ENCODE results near the gene NR2C1.

Gene NR2C1

DNA sequence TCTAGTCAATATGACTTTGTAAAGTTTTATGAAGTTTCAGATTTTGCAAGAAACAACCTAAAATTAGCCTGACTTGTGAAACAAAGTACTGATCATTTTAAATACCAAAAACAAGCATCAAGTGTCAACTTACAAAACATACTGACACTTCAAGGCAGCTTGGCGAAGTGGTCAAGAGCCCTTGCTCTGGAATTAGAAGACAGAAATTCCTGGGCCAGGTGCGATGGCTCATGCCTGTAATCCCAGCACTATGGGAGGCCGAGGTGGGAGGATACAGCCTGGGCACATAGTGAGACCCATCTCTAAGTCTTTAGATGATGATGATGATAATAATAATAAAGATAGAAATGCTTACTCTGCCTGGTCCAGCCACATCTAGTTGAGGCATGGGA lies 45.4 kb upstream of the NR2C1 start:
- no peak overlapping the region for H3K4me3 ChIP-seq (ENCODE audit: low read depth, low read length)
- no peaks in the 10 kb centered on the region for H3K4me1 ChIP-seq (ENCODE audit: control insufficient read depth, insufficient read depth, low read length)
- POLR2A ChIA-PET, result no interaction called here
- no peaks in the 10 kb centered on the region for H3K9me3 ChIP-seq (ENCODE audit: control insufficient read depth, insufficient read depth, low read depth, low read length)
- H3K27ac ChIP-seq (ENCODE audit: extremely low read depth, low read depth, low read length), result no peak overlapping the region
- H3K36me3 ChIP-seq (ENCODE audit: control insufficient read depth in 2 of 2, insufficient read depth in 1 of 2, low read length in 2 of 2), result no peaks in the 10 kb centered on the region
- TF ChIP-seq ZNF341 (tag by site-specific recombination; IDR thresholded peaks at IDR 0.05; ENCODE audit: low read depth) (no peak), ZNF132 (tag by site-specific recombination; IDR thresholded peaks at IDR 0.05; ENCODE audit: borderline replicate concordance) (no peak), ZNF830 (tag by site-specific recombination; IDR thresholded peaks at IDR 0.05; ENCODE audit: low read depth) (no peak), ZBTB7A (tag by site-specific recombination; IDR thresholded peaks at IDR 0.05; ENCODE audit: low read depth) (no peak), ZNF354C (tag by site-specific recombination; IDR thresholded peaks at IDR 0.05; ENCODE audit: borderline replicate concordance, low read depth) (no peak), ZNF133 (tag by site-specific recombination; IDR thresholded peaks at IDR 0.05) (no peak), ZNF48 (tag by site-specific recombination; IDR thresholded peaks at IDR 0.05) (no peak), ZNF558 (tag by site-specific recombination; IDR thresholded peaks at IDR 0.05) (no peak), ZEB2 (tag by site-specific recombination; IDR thresholded peaks at IDR 0.05) (no peak)
- TF ChIP-seq, protein P1, sequence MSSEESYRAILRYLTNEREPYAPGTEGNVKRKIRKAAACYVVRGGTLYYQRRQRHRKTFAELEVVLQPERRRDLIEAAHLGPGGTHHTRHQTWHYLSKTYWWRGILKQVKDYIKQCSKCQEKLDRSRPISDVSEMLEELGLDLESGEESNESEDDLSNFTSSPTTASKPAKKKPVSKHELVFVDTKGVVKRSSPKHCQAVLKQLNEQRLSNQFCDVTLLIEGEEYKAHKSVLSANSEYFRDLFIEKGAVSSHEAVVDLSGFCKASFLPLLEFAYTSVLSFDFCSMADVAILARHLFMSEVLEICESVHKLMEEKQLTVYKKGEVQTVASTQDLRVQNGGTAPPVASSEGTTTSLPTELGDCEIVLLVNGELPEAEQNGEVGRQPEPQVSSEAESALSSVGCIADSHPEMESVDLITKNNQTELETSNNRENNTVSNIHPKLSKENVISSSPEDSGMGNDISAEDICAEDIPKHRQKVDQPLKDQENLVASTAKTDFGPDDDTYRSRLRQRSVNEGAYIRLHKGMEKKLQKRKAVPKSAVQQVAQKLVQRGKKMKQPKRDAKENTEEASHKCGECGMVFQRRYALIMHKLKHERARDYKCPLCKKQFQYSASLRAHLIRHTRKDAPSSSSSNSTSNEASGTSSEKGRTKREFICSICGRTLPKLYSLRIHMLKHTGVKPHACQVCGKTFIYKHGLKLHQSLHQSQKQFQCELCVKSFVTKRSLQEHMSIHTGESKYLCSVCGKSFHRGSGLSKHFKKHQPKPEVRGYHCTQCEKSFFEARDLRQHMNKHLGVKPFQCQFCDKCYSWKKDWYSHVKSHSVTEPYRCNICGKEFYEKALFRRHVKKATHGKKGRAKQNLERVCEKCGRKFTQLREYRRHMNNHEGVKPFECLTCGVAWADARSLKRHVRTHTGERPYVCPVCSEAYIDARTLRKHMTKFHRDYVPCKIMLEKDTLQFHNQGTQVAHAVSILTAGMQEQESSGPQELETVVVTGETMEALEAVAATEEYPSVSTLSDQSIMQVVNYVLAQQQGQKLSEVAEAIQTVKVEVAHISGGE (tag by site-specific recombination; conservative IDR thresholded peaks at IDR 0.05; ENCODE audit: low read depth), result no peak
- TF ChIP-seq, protein P2, sequence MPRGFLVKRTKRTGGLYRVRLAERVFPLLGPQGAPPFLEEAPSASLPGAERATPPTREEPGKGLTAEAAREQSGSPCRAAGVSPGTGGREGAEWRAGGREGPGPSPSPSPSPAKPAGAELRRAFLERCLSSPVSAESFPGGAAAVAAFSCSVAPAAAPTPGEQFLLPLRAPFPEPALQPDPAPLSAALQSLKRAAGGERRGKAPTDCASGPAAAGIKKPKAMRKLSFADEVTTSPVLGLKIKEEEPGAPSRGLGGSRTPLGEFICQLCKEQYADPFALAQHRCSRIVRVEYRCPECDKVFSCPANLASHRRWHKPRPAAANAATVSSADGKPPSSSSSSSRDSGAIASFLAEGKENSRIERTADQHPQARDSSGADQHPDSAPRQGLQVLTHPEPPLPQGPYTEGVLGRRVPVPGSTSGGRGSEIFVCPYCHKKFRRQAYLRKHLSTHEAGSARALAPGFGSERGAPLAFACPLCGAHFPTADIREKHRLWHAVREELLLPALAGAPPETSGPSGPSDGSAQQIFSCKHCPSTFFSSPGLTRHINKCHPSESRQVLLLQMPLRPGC (tag by site-specific recombination; IDR thresholded peaks at IDR 0.05), result no peak
- CTCF ChIA-PET, result interaction anchor here (0.6 to 3.9 kb wide), 3 partner anchors 94 to 912 kb away, joined by 3 to 54 read pairs (median 5); no protein-coding TSS in a partner anchor

DNA sequence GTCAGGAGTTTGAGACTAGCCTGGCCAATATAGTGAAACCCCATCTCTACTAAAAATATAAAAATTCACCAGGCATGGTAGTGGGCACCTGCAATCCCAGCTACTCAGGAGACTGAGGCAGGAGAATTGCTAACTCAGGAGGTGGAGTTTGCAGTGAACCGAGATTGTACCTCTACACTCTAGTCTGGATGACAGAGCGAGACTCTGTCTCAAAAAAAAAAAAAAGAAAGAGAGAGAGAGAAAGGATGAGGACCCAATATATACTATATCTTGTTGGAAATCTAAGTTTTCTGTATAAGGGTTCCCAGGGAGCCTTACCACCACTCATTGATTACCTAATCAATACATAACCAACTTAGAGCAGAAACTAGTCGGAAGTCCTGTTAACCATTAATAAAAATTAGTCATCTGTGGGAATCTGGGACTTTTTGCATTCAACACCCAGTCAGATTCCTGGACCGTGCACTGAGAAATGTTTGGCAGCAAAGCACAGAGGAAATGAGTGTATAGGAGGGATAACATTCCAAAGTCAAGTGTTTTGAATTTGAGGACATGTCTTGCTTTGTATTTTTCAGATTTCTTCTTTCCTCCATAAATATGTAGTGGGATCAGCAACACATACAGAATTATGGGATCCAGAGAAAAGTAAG lies 44.8 kb upstream of the NR2C1 start:
- no peaks in the 10 kb centered on the region; a peak in 1 of 3 replicates for H3K36me3 ChIP-seq (ENCODE audit: control insufficient read depth in 2 of 2, insufficient read depth in 1 of 2, low read length in 2 of 2)
- H3K4me3 ChIP-seq (ENCODE audit: low read depth, low read length), result no peak overlapping the region
- H3K9me3 ChIP-seq (ENCODE audit: control insufficient read depth, insufficient read depth, low read depth, low read length), result no peaks in the 10 kb centered on the region
- no peaks in the 10 kb centered on the region for H3K4me1 ChIP-seq (ENCODE audit: control insufficient read depth, insufficient read depth, low read length)
- ChIA-PET CTCF (interaction anchor here (0.9 to 3.9 kb wide), 7 partner anchors 14 to 456 kb away, joined by 3 to 54 read pairs (median 6); partner anchors contain the start of genes FGD6 and VEZT), POLR2A (no interaction called here)
- no peak overlapping the region for H3K27ac ChIP-seq (ENCODE audit: extremely low read depth, low read depth, low read length)
- TF ChIP-seq ZNF184 (tag by site-specific recombination; IDR thresholded peaks at IDR 0.05) (no peak), ZNF558 (tag by site-specific recombination; IDR thresholded peaks at IDR 0.05) (no peak), ZNF239 (tag by site-specific recombination; IDR thresholded peaks at IDR 0.05) (no peak)
- TF ChIP-seq, protein P3, sequence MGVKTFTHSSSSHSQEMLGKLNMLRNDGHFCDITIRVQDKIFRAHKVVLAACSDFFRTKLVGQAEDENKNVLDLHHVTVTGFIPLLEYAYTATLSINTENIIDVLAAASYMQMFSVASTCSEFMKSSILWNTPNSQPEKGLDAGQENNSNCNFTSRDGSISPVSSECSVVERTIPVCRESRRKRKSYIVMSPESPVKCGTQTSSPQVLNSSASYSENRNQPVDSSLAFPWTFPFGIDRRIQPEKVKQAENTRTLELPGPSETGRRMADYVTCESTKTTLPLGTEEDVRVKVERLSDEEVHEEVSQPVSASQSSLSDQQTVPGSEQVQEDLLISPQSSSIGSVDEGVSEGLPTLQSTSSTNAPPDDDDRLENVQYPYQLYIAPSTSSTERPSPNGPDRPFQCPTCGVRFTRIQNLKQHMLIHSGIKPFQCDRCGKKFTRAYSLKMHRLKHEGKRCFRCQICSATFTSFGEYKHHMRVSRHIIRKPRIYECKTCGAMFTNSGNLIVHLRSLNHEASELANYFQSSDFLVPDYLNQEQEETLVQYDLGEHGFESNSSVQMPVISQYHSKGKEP (tag by site-specific recombination; IDR thresholded peaks at IDR 0.05), result no peak

All from HEK293 (cell line).